Hepatic stellate cell (primary cell): ENCODE measurements around the gene ZNRF3.
"Not testable (repeated sequence)": the region's sequence is repeated elsewhere in the genome, so short reads cannot be mapped to it uniquely, and the experiment has no call there.

Experiments used
- DNase-seq: peaks from one replicate; pipeline ENCODE4 v3.0.0; 2011; ENCODE audit warnings: low spot score

The ZNRF3 gene

GRCh38 chr22:28931844-28932567 is 48.6 kb downstream of the ZNRF3 start:
- DNase-seq, result no peak

DNA sequence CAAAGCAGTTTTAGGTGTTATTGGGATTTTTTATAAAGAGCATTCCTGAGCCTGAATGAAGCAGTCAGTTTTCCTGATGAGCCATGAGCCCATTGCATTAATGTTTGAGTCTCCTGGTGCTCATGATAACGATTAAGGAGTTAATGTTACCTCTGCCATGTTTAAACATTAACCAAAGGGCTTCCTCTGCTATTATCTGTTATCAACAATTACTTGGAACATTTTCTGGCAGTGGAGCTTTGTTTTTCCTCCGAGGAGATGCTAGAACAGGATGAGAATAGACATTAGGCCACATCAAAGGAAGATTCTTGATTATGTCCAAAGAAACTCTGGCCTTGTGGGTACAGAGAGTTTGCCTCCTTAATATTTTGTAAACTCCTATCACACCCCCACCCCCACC is 49.9 kb downstream of the ZNRF3 start:
- no peak for DNase-seq

DNA sequence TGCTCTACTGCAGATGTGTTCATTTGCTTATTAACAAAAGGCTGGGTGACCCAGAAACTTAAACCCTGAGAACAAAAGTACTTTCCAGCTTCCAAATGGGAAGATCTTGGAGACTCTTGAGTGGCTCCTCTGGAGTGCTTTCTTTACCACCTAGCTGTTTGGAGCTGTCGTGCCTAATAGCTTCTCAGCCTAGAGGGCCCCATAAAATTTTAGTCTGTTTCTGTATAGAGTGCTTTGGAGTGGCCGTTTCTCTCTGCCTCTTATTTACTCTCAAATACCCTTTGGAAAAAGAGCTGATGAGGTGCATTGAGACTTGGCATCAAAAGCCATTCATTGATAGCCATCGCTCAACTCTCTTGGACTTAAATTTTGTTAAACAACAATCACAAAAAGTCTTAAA is 50.7 kb downstream of the ZNRF3 start:
- DNase-seq, result no peak

DNA sequence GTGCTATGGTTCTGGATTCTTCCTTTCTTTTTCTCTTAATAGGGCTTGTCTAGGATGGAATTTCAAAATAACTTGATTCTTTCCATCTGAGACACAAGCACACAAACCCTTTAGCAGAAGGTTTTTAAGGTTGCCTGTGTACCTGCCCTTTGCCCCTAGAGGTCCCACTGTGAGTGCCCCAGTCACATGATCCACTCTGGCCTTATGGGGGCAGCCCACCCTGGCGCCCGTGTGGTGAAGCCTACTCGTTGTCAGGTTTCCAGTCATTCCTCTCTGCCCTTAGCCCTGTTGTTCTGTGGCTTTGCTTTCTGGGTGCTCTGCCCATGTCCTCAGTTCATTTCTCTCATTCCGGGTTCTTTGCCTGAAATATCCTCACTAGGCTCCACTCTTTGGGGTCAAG is 51.8 kb downstream of the ZNRF3 start:
- no peak for DNase-seq

DNA sequence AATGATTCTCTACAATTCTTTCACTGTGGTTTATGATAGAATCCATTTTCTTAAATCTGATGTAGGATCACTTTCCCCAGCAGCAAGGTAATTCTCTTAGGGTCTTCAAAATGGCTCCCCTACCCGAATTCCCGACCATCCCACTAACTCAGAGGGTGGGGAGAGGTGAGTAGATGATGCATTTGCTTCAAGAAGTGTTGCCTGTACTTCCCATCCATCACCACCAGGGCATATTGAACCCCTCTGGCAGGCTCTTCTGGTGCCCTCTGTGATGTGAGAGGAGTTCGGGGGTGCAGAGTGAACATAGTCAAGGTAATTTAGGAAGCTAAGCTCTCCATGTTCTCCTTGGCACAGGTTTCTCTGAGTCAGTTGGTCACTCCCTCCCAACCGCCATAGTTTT is 52.3 kb downstream of the ZNRF3 start:
- no peak for DNase-seq

GRCh38 chr22:28936200-28936599 is 52.8 kb downstream of the ZNRF3 start:
- DNase-seq, result no peak

- DNase-seq, result no peak
Measured at GRCh38 chr22:28937206-28938025, 54.0 kb downstream of the ZNRF3 start.

- no peak for DNase-seq
Measured at GRCh38 chr22:28938286-28938833, 55.0 kb downstream of the ZNRF3 start.

- no peak for DNase-seq
Measured at GRCh38 chr22:28939394-28939793, 56.0 kb downstream of the ZNRF3 start.

DNA sequence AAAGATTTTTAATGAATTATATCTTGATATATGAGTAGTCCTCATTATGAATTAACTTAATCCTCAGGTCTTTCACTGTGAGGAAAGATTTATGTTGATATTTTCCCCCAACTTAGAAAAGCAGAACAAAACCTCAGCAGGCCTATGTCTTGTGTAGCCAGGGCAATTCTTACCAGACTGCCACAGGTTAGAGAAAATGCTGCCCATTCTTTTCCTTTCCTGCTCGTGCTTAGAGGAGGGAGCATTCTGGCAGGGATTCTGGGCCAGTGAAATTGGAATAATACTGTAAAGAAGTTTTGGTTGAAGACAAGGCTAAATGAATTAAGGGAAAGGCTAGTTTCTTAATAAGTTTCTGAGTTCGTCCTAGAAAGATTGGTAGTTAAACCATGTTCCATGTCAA is 56.6 kb downstream of the ZNRF3 start:
- no peak for DNase-seq

DNA sequence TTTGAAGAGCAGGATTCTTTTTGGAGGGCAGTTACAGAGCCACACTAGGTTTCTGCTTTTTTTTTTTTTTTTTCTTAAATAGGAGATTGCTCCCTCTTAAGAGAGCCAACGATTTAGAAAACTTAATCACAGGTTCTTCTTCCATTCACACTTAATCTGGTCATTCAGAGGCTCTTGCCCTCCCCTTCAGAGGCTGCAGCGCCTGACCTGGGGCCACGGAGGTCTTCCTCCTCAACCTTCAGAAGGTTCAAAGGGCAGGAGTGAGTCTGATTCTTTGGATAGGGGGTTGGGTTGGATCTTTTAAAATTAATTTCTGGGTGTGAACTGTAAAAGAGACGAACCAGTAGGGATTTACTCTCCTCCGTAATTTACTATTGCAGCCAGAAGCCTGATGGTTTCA is 57.1 kb downstream of the ZNRF3 start:
- DNase-seq, result no peak

DNA sequence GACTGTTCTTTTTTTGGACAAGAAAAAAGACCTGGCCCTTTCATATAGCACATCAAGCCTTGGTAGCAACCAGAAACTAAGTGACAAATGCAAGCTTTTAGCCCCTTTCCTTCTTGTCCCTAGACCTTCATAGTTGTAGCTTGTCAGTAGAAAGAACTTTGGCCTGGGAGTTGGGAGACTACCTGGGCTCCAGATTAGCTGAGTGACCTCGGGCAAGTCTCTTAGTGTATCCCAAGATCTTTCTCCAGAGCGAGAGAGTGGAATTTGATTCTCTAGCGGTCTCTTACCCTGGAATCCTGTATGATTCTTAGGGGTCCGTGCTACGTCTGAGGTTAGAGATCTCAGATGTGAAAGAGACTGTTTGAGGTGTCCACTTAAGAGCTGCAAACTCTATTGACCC is 59.0 kb downstream of the ZNRF3 start:
- DNase-seq, result no peak

- DNase-seq, result no peak
Measured at GRCh38 chr22:28942801-28943500, 59.6 kb downstream of the ZNRF3 start.

DNA sequence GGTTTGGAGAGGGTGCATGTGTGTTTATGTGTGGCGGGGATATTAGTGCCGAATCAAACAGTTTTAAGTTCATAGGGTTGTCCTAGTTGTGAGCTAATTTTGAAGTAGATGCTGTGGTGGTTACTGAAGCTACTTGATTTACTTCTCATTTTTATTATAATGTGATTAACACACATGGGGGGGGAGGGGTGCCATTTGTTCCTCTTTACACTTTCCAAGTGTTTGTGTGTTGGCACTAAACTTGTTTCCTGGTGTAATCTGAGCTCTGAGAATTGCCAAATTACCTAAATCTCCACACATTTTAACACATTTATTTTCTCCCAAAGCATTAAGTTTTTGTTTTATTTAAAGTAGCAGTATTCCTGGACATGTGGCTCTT is 60.1 kb downstream of the ZNRF3 start:
- no peak for DNase-seq

GRCh38 chr22:28947125-28947524 is 63.8 kb downstream of the ZNRF3 start:
- no peak for DNase-seq

DNA sequence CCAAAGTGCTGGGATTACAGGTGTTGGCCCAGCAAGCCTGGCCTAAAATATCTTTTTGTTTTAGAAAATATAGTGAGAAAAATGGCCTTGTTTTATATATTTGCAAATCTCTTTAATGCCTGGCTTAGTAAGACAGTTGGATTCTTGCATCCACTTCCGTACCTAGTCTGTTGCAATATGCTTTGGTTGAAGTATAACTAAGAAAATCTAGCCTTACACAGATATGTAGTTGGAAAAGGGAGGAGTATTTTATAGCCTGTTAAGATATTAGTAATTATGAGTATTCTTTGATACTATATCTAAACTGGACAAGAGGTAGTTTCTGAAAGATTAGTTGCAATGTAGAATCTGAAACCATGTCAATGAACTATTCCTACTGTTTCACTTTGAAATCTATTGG is 65.1 kb downstream of the ZNRF3 start:
- no peak for DNase-seq

- DNase-seq, result not testable (repeated sequence)
Measured at GRCh38 chr22:28948860-28949551, 65.6 kb downstream of the ZNRF3 start.

DNA sequence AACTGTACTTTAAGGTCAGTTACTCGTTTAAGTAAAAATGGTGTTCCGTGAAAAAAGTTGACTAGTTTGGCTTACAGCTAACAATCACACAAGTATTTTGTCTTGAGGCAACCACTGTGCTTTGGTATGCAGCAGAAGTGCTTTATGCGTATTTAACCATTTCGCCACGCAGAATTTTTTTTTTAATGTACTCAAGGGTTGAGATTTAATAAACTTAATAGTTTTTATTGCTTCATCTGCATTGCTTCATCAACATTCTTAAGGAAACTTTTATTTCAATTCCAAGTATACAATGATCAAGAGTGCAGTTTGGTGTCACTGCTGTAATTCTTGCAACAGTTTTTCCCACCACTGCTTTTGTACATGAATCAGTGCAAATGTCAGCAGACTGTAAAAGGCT is 66.4 kb downstream of the ZNRF3 start:
- DNase-seq, result no peak

- no peak for DNase-seq
Measured at GRCh38 chr22:28950617-28951411, 67.4 kb downstream of the ZNRF3 start.

- DNase-seq, result no peak
Measured at GRCh38 chr22:28951530-28951929, 68.2 kb downstream of the ZNRF3 start.

GRCh38 chr22:28951969-28952521 is 68.7 kb downstream of the ZNRF3 start:
- DNase-seq, result peak; percentile 9
